ENCODE data around the gene SMAD6.

The SMAD6 gene

DNA sequence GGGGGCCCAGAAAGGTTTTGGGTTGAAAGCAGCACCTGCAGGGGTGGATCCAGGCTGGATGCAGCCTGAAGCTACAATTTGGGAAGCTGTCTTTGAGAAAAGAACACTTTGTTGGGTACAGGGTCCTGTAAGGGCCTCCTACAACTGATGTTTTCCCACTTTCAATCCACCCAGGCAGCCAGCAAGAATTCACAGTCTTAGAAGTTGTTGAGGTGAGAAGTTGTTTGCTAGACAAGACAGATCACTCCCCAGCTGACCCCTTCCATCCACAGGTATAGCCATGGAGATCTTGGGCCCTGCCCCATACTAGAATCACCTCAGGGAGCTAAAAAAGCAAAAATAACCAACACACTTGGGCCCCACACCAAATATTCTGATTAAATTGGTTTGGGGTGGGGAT, 10.3 kb upstream of the SMAD6 start:
- no peak for DNase-seq (ENCODE audit: low read depth)
- TF ChIP-seq, protein P1, sequence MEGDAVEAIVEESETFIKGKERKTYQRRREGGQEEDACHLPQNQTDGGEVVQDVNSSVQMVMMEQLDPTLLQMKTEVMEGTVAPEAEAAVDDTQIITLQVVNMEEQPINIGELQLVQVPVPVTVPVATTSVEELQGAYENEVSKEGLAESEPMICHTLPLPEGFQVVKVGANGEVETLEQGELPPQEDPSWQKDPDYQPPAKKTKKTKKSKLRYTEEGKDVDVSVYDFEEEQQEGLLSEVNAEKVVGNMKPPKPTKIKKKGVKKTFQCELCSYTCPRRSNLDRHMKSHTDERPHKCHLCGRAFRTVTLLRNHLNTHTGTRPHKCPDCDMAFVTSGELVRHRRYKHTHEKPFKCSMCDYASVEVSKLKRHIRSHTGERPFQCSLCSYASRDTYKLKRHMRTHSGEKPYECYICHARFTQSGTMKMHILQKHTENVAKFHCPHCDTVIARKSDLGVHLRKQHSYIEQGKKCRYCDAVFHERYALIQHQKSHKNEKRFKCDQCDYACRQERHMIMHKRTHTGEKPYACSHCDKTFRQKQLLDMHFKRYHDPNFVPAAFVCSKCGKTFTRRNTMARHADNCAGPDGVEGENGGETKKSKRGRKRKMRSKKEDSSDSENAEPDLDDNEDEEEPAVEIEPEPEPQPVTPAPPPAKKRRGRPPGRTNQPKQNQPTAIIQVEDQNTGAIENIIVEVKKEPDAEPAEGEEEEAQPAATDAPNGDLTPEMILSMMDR (IDR thresholded peaks at IDR 0.05; ENCODE audit: insufficient read depth, low read depth, low read length, missing control alignments), result no peak
- H3K4me3 ChIP-seq (ENCODE audit: low read depth, low read length), result no peak overlapping the region

DNA sequence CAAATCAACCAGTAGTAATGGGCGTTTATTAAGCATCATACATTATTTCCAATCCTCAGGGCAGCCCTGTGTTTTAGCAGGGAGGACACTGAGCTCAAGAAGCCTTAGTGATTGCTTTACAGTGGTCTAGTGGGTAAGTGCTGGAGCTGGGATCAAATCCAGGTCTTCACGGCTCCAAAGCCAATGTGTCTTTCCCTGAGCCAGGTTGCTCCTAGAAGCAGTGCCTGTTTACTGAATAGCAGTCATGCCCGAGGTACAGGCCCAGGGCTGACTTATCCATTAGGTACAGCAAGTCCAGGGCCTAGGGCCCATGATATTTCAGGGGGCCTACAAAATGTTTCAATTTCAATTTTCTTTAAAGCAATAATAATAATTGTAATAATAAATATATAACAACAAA, 9.6 kb upstream of the SMAD6 start:
- no peak for DNase-seq (ENCODE audit: low read depth)
- TF ChIP-seq, protein P1 (IDR thresholded peaks at IDR 0.05; ENCODE audit: insufficient read depth, low read depth, low read length, missing control alignments), result no peak
- no peak overlapping the region for H3K4me3 ChIP-seq (ENCODE audit: low read depth, low read length)

DNA sequence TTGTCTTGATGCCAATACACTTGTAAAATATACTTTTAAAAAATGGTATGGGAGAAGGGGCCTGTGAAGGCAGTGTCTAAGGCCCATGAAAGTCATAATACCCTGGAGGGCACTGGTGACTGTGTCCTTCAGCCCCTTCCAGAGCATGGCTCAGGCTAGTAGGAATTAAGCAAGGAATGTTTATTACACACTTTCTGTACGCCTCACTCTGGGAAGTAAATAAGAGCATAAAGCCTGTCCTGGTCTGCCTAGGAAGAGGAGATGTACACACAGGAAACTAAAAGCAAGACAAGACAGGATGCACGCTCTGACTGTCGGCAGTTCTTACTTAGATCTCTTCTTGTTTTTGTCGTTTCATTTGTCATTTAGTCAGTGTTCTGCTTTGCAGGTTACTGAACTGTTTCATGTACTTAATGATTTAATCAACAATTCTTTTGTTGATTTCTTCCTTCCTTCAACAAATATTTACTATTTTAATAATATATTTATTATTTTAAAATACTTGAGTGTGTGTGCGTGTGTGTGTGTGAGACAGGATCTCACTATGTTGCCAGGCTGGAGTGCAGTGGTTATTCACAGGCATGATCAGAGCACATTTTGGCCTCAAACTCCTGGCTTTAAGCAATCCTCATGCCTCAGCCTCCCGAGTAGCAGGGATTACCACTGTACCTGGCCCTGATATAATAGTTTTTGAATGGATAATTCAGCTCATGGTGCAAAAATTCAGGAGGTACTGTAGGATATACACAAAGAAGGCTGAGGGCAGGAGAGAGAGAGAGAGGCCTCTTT, 9.0 kb upstream of the SMAD6 start:
- peak; percentile 72 for DNase-seq (ENCODE audit: low read depth)
- TF ChIP-seq, protein P1 (IDR thresholded peaks at IDR 0.05; ENCODE audit: insufficient read depth, low read depth, low read length, missing control alignments), result no peak
- H3K4me3 ChIP-seq (ENCODE audit: low read depth, low read length), result no peak overlapping the region

DNA sequence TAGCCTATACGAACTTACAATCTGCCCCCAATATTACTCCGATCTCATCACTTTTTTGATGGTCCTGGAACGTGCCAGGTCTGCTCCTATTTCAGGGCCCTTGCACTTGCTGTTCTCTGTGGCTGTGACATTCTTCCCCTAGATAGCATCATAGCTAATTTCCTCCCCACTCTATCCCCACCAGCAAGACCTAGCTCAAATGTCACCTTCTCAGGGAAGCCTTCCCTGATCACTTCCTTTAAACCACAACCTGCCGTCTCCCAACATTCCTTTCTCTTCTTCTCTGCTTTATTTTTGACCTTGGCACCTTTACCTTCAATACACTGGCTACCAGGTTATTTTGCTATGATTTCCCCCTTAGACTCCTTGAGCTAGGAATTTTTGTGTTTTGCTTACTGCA, 5.3 kb upstream of the SMAD6 start:
- TF ChIP-seq, protein P1 (IDR thresholded peaks at IDR 0.05; ENCODE audit: insufficient read depth, low read depth, low read length, missing control alignments), result no peak
- DNase-seq (ENCODE audit: low read depth), result no peak
- no peak overlapping the region for H3K4me3 ChIP-seq (ENCODE audit: low read depth, low read length)

DNA sequence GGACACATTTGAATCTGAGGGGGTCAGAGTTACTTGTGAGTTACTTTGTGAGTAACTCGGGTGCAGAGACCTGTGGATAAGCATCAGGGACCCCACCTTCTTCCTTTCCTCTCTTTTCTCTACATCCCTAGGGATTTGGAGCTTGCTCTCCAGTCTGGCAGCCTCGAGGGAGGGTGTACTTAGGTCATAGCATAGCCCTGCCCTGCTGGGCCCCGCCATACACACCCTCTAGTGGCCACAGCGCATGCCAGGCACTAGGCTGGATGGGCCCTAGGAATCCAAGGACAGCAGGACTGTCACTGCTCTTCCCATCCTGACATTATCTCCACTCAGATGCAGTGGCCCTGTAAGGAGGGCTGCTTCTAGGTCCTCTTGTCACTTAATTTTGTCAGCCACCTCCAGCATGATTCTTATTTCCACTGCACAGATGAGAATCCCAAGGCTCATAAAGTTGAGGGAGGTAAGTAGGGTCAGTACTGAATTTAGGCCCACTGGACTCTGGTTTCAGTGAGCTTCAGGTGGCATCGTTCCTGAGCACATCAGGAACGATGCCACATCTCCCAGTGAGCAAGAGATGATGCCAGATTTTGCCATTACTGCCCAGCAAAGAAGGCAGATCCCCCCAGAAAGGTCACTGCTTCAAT, 3.6 kb upstream of the SMAD6 start:
- H3K4me3 ChIP-seq (ENCODE audit: low read depth, low read length), result no peak overlapping the region
- TF ChIP-seq, protein P1 (IDR thresholded peaks at IDR 0.05; ENCODE audit: insufficient read depth, low read depth, low read length, missing control alignments), result peak; percentile 53
- peak; percentile 42 for DNase-seq (ENCODE audit: low read depth)

DNA sequence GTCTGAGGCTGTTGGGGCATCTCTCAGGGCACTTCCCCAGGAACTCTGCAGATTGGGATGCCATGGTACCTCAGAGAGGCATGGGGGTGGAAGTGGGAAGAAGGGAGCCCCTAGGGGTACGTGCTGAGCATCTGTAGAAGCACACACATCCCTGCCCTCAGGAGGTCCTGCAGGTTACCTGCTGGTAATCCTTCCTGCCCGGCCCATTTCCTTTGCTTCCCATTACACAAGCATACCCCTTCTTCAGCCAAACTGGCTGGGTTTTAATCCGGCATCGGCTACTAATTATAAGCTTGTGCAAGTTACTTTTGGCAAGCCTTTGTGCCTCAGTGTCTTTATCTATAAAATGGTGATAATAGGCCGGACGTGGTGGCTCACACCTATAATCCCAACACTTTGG, 3.1 kb upstream of the SMAD6 start:
- TF ChIP-seq, protein P1 (IDR thresholded peaks at IDR 0.05; ENCODE audit: insufficient read depth, low read depth, low read length, missing control alignments), result no peak
- DNase-seq (ENCODE audit: low read depth), result no peak
- H3K4me3 ChIP-seq (ENCODE audit: low read depth, low read length), result no peak overlapping the region

All from GM12865 (cell line).